ENCODE measurements around the gene PLPP4. TPM values are rescaled to one million over a fixed set of nuclear protein-coding genes. Genes with fewer than 3 reads are reported as not detected.

The PLPP4 gene
- total RNA-seq, 1 experiment from 2014 or later = not detected

GRCh38 chr10:120540486-120540885 is 83.5 kb downstream of the PLPP4 start:
- peaks cover 9% of the 10 kb centered on the region for H3K27me3 Mint-ChIP-seq (ENCODE audit: low read depth)
- no peak overlapping the region for H2BK15ac ChIP-seq (ENCODE audit: low read depth, low read length)
- H2AK5ac ChIP-seq (ENCODE audit: insufficient read length, low read length) = no peak overlapping the region
- H4K8ac ChIP-seq (replicated peaks; ENCODE audit: insufficient read length, low read depth, low read length) = no peak overlapping the region
- H3K4me1 ChIP-seq (ENCODE audit: insufficient read depth, low read length) = no peaks in the 10 kb centered on the region
- H3K56ac ChIP-seq (ENCODE audit: insufficient read length, low read depth, low read length) = no peak overlapping the region
- peaks cover 7 to 9% of the 10 kb centered on the region in 2 experiments for H3K4me1 Mint-ChIP-seq
- H3K9me3 ChIP-seq (ENCODE audit: control insufficient read depth, low read depth, low read length) = no peaks in the 10 kb centered on the region
- H3K4ac ChIP-seq (ENCODE audit: low read depth, low read length) = no peak overlapping the region
- no peak overlapping the region for H3K14ac ChIP-seq (ENCODE audit: insufficient read depth, low read length)
- no peak overlapping the region for H3K23ac ChIP-seq (ENCODE audit: insufficient read length, low read depth, low read length)
- no peaks in the 10 kb centered on the region for H3K9me3 Mint-ChIP-seq
- no peaks in the 10 kb centered on the region for H3K36me3 Mint-ChIP-seq (ENCODE audit: insufficient read depth in 1 of 3, low read depth in 3 of 3)
- no peaks in the 10 kb centered on the region for H3K79me2 ChIP-seq (ENCODE audit: insufficient read depth, low read length)
- H3K27me3 ChIP-seq (ENCODE audit: insufficient read depth, low read length) = no peaks in the 10 kb centered on the region
- no peak overlapping the region for H2BK120ac ChIP-seq (ENCODE audit: low read depth, low read length, poor library complexity, severe bottlenecking)
- H3K27ac Mint-ChIP-seq = no peak overlapping the region
- H4K20me1 ChIP-seq (ENCODE audit: control insufficient read depth, insufficient read depth, insufficient read length) = no peaks in the 10 kb centered on the region
- H2BK5ac ChIP-seq (ENCODE audit: insufficient read length, low read length) = no peak overlapping the region
- no peak overlapping the region for H3K9ac ChIP-seq (ENCODE audit: extremely low read depth, insufficient read length, low read length)
- no peak overlapping the region for H3T11ph ChIP-seq (ENCODE audit: low read length)
- no peak overlapping the region for H2AFZ ChIP-seq (ENCODE audit: low read length)
- no peak overlapping the region for H3K4me3 Mint-ChIP-seq
- no peak overlapping the region for H3K27ac ChIP-seq (ENCODE audit: insufficient read length, low read depth, low read length)
- H2BK12ac ChIP-seq (ENCODE audit: insufficient read length, low read depth, low read length) = no peak overlapping the region
- H3K23me2 ChIP-seq (ENCODE audit: insufficient read length, low read depth, low read length, poor library complexity, severe bottlenecking) = no peaks in the 10 kb centered on the region
- H3K4me2 ChIP-seq (ENCODE audit: insufficient read depth, insufficient read length, low read length) = no peak overlapping the region
- H4K91ac ChIP-seq (ENCODE audit: insufficient read length, low read depth, low read length) = no peak overlapping the region
- WGBS (ENCODE audit: extremely low coverage, insufficient read length, low lambda C conversion rate) = no CpG with 5 or more reads among the region's 3 CpGs
- TF ChIP-seq CTCF (conservative IDR thresholded peaks at IDR 0.05) = no peak
- H2BK20ac ChIP-seq (ENCODE audit: low read depth, low read length, poor library complexity, severe bottlenecking) = no peak overlapping the region
- no peak overlapping the region for H4K5ac ChIP-seq (ENCODE audit: insufficient read length, low read depth, low read length)
- no peak for DNase-seq
- no peaks in the 10 kb centered on the region for H3K79me1 ChIP-seq (ENCODE audit: insufficient read depth, low read depth, low read length, poor library complexity, severe bottlenecking)
- no peak overlapping the region for H3K18ac ChIP-seq (ENCODE audit: insufficient read length, low read depth, low read length)

All from H9 (cell line).